Kidney (tissue), 14 donors: Measurements from ENCODE around the gene MAP3K7CL. TPM values are rescaled to one million over a fixed set of nuclear protein-coding genes. Genes with fewer than 3 reads are reported as not detected.

Source experiments
- DNase-seq, 5 donors: peaks; one replicate each; pipeline ENCODE4 v3.0.0-alpha.2; 2013 to 2020
- FAIRE-seq: peaks from 2 replicates; lab custom pipeline; 2012; peaks lifted over from hg19 to GRCh38; lab: Jason Lieb, UNC
- H3K27ac ChIP-seq, 2 donors: one replicate each; pipeline ENCODE4 v1.7.0; 2013; ENCODE audit warnings: low read depth in 2 of 2, low read length in 2 of 2, inconsistent platforms in 1 of 2
- H3K27me3 ChIP-seq: one replicate; pipeline ENCODE4 v1.7.1; 2013; ENCODE audit warnings: low read length, inconsistent platforms; ENCODE audit not compliant: control insufficient read depth, insufficient read depth
- H3K36me3 ChIP-seq, 3 donors: one replicate each; pipeline versions ENCODE4 v1.7.0 to v1.7.1; 2013; ENCODE audit warnings: low read length in 3 of 3, control low read depth in 1 of 3, inconsistent platforms in 1 of 3; ENCODE audit not compliant: insufficient read depth in 3 of 3, control insufficient read depth in 2 of 3
- H3K4me1 ChIP-seq, 3 donors: one replicate each; pipeline versions ENCODE4 v1.7.0 to v1.7.1; 2013; ENCODE audit warnings: low read length in 3 of 3, inconsistent platforms in 1 of 3, low read depth in 1 of 3; ENCODE audit not compliant: control insufficient read depth in 2 of 3, insufficient read depth in 2 of 3
- H3K4me3 ChIP-seq, 3 donors: one replicate each; pipeline versions ENCODE4 v1.7.0 to v1.8.1; 2013; ENCODE audit warnings: low read length in 3 of 3, control low read depth in 1 of 3, inconsistent platforms in 1 of 3
- H3K9ac ChIP-seq, 3 donors: one replicate each; pipeline versions ENCODE4 v1.7.0 to v1.7.1; 2013; ENCODE audit warnings: low read length in 3 of 3, control low read depth in 1 of 3, inconsistent platforms in 1 of 3
- H3K9me3 ChIP-seq, 3 donors: one replicate each; pipeline versions ENCODE4 v1.7.0 to v1.7.1; 2013; ENCODE audit warnings: low read length in 3 of 3, control low read depth in 1 of 3, inconsistent platforms in 1 of 3; ENCODE audit not compliant: control insufficient read depth in 2 of 3, insufficient read depth in 1 of 3
- intact Hi-C: fragments of 100-400 bp; cut with DNase I; formaldehyde crosslinking; loops from one replicate; pipeline ENCODE4 v1.11.1; 2022
- polyA plus RNA-seq: library from polyadenylated mRNA; stranded (reverse); fragments of 350-450 nt; fragmentation: Illumina TruSeq; extraction: RNeasy Lipid Tissue Mini Kit (QIAGEN cat#74804); gene quantifications from one replicate; pipeline ENCODE4 v1.2.3, GENCODE V29; 2014; ENCODE audit warnings: low read depth, low replicate concordance; ENCODE audit not compliant: insufficient read depth
- total RNA-seq: library from RNA; stranded (reverse); fragmentation: NEBNext Ultra II Directional; extraction: Animal tissue kit (Norgen Biotek cat#: 25700); gene quantifications from one replicate; pipeline ENCODE4 v1.2.1, GENCODE V29; 2021
- TF ChIP-seq, protein P1 (sequence below): IDR thresholded peaks from 3 replicates; pipeline ENCODE4 v1.5.1; 2012; ENCODE audit warnings: mild to moderate bottlenecking, moderate library complexity, borderline replicate concordance; ENCODE audit not compliant: insufficient read depth; ENCODE audit errors: extremely low read depth
- donor health status: control.
- donor health status: control.
- donor health status: control.
- donor health status: control.
- donor health status: control.
- donor health status: DM: yes; HTN: yes; CAD: no.
- donor health status: Normal renal cell carcinoma (clear cell type).

MAP3K7CL gene
- total and polyA plus RNA-seq, 2 donors from 2014 or later: 5.4 to 12.7 TPM

- FAIRE-seq: no peak
- TF ChIP-seq, protein P1, sequence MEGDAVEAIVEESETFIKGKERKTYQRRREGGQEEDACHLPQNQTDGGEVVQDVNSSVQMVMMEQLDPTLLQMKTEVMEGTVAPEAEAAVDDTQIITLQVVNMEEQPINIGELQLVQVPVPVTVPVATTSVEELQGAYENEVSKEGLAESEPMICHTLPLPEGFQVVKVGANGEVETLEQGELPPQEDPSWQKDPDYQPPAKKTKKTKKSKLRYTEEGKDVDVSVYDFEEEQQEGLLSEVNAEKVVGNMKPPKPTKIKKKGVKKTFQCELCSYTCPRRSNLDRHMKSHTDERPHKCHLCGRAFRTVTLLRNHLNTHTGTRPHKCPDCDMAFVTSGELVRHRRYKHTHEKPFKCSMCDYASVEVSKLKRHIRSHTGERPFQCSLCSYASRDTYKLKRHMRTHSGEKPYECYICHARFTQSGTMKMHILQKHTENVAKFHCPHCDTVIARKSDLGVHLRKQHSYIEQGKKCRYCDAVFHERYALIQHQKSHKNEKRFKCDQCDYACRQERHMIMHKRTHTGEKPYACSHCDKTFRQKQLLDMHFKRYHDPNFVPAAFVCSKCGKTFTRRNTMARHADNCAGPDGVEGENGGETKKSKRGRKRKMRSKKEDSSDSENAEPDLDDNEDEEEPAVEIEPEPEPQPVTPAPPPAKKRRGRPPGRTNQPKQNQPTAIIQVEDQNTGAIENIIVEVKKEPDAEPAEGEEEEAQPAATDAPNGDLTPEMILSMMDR: no peak
- Histone ChIP-seq H3K27me3 (no peaks in the 10 kb centered on the region), H3K36me3 (no peaks in the 10 kb centered on the region), H3K27ac (no peak overlapping the region), H3K9me3 (no peaks in the 10 kb centered on the region), H3K4me3 (no peak overlapping the region), H3K9ac (no peak overlapping the region), H3K4me1 (no peaks in the 10 kb centered on the region)
- intact Hi-C loops: no loop called here
- DNase-seq: no peak
Observed at GRCh38 chr21:29102791-29103257, 27.6 kb upstream of the MAP3K7CL start.

GRCh38 chr21:29104239-29104708, 26.2 kb upstream of the MAP3K7CL start:
- Histone ChIP-seq H3K9ac (no peak overlapping the region), H3K4me1 (no peaks in the 10 kb centered on the region), H3K27ac (no peak overlapping the region), H3K27me3 (no peaks in the 10 kb centered on the region), H3K9me3 (no peaks in the 10 kb centered on the region), H3K4me3 (no peak overlapping the region), H3K36me3 (no peaks in the 10 kb centered on the region)
- TF ChIP-seq, protein P1: no peak
- intact Hi-C loops: no loop called here
- FAIRE-seq: no peak
- DNase-seq: peak in 3 of 5 donors; percentile 45 to 54 (median 48)

DNA sequence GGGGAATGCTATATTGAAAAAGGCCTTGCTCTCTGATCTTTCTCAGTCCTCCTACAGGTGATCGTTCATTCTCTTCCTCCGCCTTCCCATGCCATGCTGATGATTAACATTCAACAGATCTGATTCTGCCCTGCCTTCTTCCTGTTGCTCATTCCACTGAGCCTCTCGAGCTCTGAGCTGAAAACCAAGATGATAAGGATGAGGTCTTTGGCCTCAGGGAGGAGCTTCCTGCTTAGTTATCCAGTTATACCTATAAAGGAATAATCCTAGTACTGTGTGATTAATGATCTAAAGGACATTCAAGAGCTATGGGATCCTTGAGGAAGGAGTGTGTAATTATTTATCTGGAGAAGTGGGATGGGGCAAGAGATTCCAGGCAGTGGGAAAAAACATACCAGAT, 25.2 kb upstream of the MAP3K7CL start:
- Histone ChIP-seq H3K9me3 (no peaks in the 10 kb centered on the region), H3K4me3 (no peak overlapping the region), H3K4me1 (no peaks in the 10 kb centered on the region), H3K36me3 (no peaks in the 10 kb centered on the region), H3K27me3 (no peaks in the 10 kb centered on the region), H3K27ac (no peak overlapping the region), H3K9ac (no peak overlapping the region)
- TF ChIP-seq, protein P1: no peak
- intact Hi-C loops: no loop called here
- FAIRE-seq (no peak), DNase-seq (no peak)
